HG03097 (cell line): ENCODE data around the gene MED23.
"Not testable (repeated sequence)": the region's sequence is repeated elsewhere in the genome, so short reads cannot be mapped to it uniquely, and the experiment has no call there.

Experiments
- ATAC-seq: cut with Tn5 transposase; IDR thresholded peaks from one replicate; pipeline ENCODE4 v1.9.1; 2021; ENCODE audit not compliant: unreplicated experiment, low FRiP score

MED23 gene

DNA sequence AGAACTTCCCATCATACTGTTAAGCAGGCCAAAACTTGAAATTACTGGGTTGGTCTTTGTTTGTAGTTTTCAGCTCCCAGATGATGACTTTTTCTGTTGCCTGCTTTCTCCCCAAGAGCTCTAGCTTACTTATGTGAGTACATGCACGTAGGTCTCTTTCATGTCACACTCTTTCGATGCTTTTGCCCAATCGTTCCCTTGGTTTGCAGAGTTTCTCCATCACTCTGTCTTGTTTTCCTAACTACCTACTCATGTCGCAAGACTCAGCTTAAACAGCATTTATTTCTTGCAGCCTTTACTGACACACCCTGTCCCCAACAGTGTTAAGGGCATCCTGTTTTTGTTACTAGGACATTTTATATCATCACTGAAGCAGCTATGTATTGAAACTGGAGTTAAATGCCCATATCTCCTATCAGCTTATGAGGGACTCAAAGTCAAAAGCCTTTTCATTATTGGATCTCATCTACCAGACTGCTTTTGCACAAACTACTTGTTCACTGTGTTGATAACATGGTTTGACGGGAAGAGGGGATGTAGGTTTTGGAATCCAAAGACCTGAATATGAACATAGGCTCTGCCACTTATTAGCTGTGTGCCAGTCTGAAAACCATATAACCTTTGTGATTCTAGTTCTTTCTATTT is 52.1 kb downstream of the MED23 start:
- no peak for ATAC-seq

GRCh38 chr6:131574686-131575085 is 53.4 kb downstream of the MED23 start:
- no peak for ATAC-seq

DNA sequence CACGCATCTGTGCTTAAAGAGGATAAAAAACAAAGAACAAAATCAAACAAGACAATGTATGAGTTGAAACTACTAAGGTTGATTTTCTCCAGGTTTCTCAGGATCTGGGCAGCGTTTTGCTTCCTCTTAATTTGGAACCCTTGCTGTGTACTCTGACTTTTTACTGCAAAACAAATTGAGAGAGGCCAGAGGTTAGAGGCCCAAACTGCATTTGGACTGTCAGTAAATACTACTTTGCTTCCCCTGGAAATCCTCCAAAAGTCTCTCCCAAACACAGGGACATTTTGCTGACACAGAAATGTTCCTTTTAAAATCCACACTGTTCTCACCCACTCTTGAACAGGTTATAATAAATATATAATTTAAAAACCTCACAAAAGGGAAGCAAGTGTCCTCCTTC is 53.9 kb downstream of the MED23 start:
- ATAC-seq, result no peak

GRCh38 chr6:131572686-131573415 is 55.2 kb downstream of the MED23 start, which contains the start of gene ARG1:
ARG1 (plus strand) TSS chr6:131573226; CDS start chr6:131573283, 57 bp downstream.
- ATAC-seq, result no peak

- ATAC-seq, result no peak
Measured at GRCh38 chr6:131568726-131569125, 59.3 kb downstream of the MED23 start.

GRCh38 chr6:131565056-131565455 is 63.0 kb downstream of the MED23 start:
- no peak for ATAC-seq

GRCh38 chr6:131561925-131562707 is 65.9 kb downstream of the MED23 start:
- no peak for ATAC-seq

DNA sequence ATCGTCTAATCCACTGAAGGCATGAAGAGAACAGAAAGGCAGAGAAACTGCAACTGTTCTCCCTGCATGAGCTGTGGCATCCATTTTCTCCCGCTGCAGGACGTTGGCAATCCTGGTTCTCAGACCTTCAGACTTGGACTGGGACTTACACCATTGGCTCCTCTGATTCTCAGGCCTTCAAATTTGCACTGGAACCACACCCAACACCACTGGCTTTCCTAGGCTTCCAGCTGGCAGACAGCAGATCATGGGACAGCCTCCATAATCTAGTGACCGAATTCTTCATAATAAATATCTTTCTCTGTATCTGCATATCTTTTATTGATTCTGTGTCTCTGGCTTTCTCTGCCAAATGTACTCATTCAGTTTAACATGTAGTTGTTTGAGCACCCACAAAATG is 69.1 kb downstream of the MED23 start:
- ATAC-seq, result no peak

DNA sequence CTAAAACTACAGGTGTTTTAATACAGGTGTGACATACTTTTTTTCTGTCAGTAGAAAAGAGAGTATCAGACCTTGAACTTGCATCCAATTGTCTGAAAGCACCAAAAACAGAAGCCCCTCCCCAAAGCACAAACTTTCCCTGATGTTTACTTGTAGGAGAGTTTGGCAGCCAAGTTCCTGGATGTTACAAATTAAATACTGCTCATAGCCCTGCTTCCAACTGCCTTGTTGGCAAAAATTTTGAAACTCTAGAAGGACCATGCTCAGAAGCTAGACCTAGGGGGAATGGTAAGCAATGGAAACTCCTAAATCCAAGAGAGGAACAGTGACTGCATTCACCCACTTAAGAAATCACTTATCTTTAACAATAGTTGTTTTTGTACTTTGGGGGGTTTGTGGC is 72.0 kb downstream of the MED23 start:
- ATAC-seq, result no peak

GRCh38 chr6:131552572-131552971 is 75.5 kb downstream of the MED23 start:
- no peak for ATAC-seq

DNA sequence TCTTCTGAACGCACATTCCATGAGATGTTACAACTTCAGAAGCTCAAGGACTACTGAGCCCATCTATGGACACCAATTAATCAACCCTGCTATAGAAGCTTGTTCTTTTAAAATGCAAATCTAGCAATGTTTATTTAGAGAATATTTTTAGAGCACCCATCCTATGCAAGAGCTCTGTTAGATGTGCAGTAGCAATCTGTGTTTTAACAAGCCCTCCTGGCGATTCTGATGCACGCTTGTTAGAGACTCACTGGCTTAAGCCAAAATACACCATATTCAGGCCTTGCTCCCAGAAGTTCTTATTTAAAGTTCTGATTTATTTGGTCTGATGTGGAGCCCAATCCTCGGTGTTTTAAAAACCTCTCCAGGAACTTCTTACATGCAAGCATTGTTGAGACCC is 76.1 kb downstream of the MED23 start:
- no peak for ATAC-seq

DNA sequence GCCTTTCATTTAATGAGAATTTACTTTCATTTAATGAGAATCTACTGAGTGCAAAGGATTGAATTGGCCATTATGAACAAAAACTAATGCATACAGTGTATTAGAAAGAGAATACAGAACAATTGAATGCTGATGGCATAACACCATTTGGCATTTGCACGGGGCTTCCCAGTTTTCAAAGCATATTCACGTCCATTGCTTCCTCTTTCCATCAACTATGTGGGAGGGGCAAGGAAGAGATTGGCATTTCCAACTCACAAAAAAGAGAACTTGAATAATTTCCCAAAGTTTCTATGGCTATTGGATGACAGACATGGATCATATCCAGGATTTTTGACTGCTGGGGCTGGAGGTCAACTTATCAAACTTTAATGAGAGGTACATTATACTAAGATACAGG is 78.2 kb downstream of the MED23 start:
- ATAC-seq, result no peak

- ATAC-seq, result no peak
Measured at GRCh38 chr6:131548441-131548840, 79.6 kb downstream of the MED23 start.

DNA sequence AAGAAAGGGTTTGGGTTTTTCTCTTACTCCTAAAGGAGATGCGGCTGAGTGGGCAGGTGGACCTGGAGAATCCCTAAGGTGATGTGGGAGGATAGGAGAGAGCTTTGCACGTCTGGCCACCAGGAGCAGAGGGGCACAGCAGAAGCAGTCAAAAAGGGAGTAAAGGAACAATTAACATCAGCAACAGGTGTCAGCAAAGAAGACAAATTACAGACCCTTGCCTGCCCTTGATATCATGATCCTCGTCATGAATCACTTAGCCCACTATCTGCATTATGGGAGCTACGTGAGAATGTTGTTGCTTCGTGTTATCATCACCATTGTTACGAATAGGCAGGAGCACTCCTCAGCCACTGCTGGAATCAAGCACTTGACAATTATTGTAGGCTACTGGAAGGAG is 80.6 kb downstream of the MED23 start:
- no peak for ATAC-seq

DNA sequence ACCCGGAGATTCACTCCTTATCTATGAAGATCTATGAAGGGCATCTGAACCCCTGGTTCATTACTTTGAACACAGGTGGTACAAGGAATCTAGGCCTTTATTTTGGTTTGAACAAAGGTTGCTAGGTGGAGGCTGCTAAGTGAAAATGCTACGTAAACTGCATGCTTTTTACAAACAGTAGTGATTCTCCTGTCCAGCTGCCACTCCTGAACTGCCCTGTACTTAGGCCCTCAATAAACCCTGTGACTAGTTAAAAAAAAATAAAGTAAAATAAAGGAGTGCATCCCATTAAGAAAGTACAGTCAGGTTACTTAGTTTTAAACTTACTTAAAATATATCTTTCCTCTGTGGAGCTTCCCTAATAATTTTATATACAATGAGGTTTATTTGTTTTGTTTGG is 82.7 kb downstream of the MED23 start:
- ATAC-seq, result no peak

GRCh38 chr6:131538615-131539014 is 89.4 kb downstream of the MED23 start:
- not testable (repeated sequence) for ATAC-seq

- no peak for ATAC-seq
Measured at GRCh38 chr6:131532580-131533039, 95.4 kb downstream of the MED23 start.

GRCh38 chr6:131531681-131532080 is 96.4 kb downstream of the MED23 start:
- not testable (repeated sequence) for ATAC-seq

DNA sequence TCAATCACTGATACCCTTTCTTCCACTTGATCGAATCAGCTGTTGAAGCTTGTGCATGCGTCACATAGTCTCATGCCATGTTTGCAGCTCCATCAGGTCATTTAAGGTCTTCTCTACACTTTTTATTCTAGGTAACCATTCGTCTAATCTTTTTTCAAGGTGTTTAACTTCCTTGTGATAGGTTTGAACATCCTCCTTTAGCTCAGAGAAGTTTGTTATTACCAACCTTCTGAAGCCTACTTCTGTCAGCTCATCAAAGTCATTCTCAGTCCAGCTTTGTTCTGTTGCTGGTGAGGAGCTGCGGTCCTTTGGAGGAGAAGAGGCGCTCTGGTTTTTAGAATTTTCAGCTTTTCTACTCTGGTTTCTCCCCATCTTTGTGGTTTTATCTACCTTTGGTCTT is 97.1 kb downstream of the MED23 start:
- ATAC-seq, result not testable (repeated sequence)

DNA sequence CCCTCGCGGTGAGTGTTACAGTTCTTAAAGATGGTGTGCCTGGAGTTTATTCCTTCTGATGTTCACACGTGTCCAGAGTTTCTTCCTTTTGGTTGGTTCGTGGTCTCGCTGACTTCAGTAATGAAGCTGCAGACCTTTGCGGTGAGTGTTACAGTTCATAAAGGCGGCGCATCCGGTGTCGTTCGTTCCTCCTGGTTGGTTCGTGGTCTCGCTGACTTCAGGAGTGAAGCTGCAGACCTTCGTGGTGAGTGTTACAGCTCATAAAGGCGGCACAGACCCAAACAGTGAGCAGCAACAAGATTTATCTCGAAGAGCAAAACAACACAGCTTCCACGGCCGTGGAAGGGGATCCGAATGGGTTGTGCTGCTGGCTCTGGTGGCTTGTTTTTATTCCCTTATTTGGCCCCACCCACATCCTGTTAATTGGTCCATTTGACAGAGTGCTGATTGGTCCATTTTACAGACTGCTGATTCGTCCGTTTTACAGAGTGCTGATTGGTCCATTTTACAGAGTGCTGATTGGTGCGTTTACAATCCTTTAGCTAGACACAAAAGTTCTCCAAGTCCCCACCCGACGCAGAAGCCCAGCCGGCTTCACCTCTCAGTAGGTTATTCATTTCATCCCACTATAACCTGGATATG is 103.2 kb downstream of the MED23 start:
- no peak for ATAC-seq
